HuH-7.5 (cell line): ENCODE results near the gene SLC25A6.
A peak's percentile ranks its signal among the peaks of the same experiment; 100 is the strongest.
"Not testable (repeated sequence)": the region's sequence is repeated elsewhere in the genome, so short reads cannot be mapped to it uniquely, and the experiment has no call there.

Experiments used
- DNase-seq: peaks from one replicate; pipeline ENCODE4 v3.0.0; 2011; ENCODE audit warnings: low spot score

Gene SLC25A6

GRCh38 chrX:1391707-1392375 lies at the start of gene SLC25A6:
SLC25A6 (minus strand) TSS chrX:1392113; CDS start chrX:1392009, 104 bp downstream.
- peak; percentile 83 for DNase-seq

- DNase-seq: no peak
Measured at GRCh38 chrX:1440506-1440905, 48.6 kb upstream of the SLC25A6 start.

- no peak for DNase-seq
Measured at GRCh38 chrX:1435241-1435895, 43.5 kb upstream of the SLC25A6 start.

- no peak for DNase-seq
Measured at GRCh38 chrX:1434871-1435240, 42.9 kb upstream of the SLC25A6 start.

GRCh38 chrX:1433646-1434357 lies 41.9 kb upstream of the SLC25A6 start:
- no peak for DNase-seq

GRCh38 chrX:1430451-1430850 lies 38.5 kb upstream of the SLC25A6 start:
- no peak for DNase-seq

GRCh38 chrX:1427756-1428155 lies 35.8 kb upstream of the SLC25A6 start:
- DNase-seq: no peak

- DNase-seq: not testable (repeated sequence)
Measured at GRCh38 chrX:1426321-1426720, 34.4 kb upstream of the SLC25A6 start.

DNA sequence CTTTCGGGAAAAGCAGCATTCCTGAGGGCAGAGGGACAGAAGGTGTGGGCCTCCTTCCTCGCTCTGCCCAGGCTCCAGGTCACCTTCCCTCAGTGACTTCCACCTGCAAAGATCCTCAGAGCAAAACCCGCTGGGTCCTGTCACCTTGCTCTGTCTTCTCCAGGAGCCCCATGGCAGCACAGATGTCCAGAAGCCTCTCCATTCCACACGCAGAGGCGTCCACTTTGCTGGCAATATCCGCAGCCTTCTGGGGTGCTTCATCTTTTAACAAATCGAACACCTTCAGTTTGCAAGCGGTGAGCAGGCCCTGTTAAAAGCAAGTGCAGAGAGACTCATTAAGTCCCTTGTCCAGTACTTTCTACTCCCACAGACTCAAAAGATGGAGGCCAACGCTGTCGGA lies 33.5 kb upstream of the SLC25A6 start:
- DNase-seq: no peak

DNA sequence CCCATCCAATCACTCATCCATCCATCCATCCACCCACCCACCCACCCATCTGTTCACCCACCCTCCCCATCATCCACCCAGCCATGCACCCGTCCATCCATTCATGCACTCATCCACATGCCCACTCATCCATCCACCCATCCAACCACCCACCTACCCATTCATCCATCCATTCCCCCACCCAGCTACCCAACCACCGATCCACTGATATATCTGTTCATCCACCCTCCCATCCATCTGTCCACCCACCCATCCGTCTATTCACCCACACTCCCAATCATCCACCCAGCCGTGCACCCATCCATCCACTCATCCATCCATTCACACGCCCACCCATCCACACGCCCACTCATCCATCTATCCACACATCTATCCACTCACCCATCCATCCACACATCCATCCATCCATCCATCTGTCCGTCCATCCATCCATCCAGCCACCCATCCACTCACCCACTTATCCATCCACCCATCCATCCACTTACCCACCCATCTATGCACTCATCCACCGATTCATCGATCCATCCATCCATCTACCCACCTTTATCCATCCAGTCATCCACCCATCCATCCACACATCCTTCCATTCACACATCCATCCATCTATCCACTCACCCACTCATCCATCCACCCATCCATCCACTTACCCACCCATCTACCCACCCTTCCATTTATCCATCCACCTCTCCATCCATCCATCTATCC lies 32.4 kb upstream of the SLC25A6 start:
- no peak for DNase-seq

- no peak for DNase-seq
Measured at GRCh38 chrX:1423215-1423614, 31.3 kb upstream of the SLC25A6 start.

DNA sequence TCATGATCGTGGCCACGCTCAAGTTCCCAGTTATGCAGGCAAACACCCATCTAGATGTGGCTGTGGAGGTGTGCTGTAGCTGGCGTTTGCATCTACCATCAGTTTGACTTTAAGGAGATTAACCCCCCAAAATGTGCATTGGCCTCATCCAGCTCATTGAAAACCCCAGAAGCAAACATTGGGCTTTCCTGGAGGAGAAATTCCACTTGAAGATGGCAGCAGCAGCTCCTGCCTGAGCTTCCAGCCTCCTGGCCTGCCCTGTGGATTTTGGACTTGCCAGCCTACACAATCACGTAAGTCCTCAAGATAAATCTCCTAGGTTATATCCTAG lies 30.2 kb upstream of the SLC25A6 start:
- DNase-seq: no peak

DNA sequence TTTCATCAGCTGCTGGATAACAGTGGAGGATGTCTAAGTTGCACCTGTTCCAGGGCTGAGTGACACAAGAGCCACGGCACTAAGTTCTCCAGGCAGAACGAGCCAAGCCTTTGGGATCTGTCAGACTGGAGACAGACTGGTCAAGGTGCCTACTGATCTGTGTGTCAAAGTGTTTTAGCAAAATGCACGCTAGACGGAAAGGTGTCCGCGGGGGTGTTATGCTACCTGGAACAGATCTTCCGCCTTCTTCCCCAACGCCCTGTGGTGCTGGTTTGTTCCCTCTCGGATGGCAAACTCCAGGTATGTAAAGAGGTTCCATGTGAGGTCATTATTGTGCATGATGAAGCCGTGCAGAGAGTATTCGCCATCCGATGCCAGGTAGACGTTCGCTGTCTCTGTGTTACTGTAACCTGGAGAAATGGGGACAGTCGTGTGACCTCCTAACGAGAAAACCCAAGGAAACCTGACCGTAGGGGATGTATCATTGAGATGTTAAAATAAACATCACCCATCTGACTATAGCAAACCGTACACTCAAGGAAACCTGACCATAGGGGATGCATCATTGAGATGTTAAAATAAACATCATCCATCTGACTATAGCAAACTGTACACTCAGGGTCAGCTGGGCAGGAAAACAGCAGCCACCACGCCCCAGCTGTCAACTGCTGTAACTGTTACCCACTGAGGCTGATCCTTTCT lies 29.7 kb upstream of the SLC25A6 start:
- no peak for DNase-seq

GRCh38 chrX:1420371-1420770 lies 28.5 kb upstream of the SLC25A6 start:
- no peak for DNase-seq

- DNase-seq: no peak
Measured at GRCh38 chrX:1419545-1420355, 27.8 kb upstream of the SLC25A6 start.

DNA sequence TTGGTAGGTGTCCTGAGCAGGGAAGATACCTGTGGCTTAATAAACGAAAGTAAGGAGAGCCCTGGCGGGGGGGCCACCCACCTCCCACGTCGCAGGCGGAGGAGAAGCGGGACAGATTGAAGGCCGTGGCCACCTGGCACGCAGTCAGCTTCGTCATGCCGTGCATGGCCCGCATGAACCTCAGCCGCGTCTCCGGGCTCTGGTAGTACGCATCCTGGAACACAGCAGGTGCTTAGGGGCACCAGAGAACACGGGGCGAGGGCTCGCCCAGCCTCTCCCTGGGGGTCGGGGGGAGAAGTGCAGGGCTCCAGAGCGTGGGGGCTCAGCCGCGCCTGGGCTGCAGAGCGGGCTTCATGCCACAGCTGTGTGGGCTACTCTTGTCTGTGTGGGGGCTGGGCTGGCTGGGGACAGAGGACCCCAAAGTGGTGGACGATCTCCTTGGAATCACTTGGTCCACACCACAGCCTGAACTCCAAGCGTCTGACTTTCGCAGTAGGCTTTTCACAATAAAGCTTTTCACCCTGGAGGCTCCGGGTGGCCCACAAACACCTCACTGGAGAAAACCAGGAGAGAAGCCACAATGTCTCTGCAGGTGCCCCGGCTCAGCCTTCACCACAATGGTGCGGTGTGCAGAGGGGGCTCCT lies 27.1 kb upstream of the SLC25A6 start:
- DNase-seq: no peak

GRCh38 chrX:1417921-1418771 lies 26.2 kb upstream of the SLC25A6 start:
- no peak for DNase-seq

- no peak for DNase-seq
Measured at GRCh38 chrX:1416965-1417760, 25.2 kb upstream of the SLC25A6 start.

DNA sequence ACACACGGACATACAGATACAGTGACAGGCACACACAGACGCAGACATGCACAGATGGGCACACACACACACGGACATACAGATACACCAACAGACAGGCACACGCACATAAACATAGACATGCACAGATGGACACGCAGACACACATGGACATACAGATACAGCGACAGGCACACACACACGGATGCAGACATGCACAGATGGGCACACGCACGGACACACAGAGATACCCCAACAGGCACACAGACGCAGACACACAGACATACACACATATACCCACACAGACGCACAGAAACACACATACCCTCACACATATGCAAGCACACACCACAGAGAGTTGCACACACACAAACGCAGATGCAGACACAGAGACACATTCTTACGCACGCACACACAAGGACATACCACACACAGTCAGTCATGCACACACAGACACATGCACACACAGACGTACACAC lies 24.4 kb upstream of the SLC25A6 start:
- no peak for DNase-seq
